ENCODE measurements around the gene TGM4.
A peak's percentile ranks its signal among the peaks of the same experiment; 100 is the strongest.
"Not testable (repeated sequence)": the region's sequence is repeated elsewhere in the genome, so short reads cannot be mapped to it uniquely, and the experiment has no call there.

The TGM4 gene

GRCh38 chr3:44918087-44918486 is 43.7 kb downstream of the TGM4 start:
- DNase-seq: no peak

DNA sequence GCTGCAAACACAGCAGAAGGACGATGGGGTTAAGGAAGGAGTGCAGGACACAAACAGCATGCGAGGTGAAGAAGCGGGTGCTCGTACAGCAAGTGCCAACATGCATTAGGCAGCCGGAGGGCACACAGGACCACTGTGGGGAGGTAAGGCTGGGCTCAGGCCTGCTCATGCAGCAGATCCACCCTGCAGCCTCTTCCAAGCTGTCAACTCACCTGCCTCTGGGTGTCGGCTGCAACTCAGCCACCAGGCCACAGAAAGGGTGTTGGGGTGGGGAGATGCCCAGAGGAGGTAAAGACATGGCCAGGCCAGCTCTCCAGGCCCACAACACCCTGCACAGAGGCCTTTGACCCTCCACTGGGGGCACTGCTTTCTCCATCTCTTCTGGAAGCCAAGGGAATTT is 44.2 kb downstream of the TGM4 start:
- no peak for DNase-seq

GRCh38 chr3:44920081-44920480 is 45.7 kb downstream of the TGM4 start:
- no peak for DNase-seq

GRCh38 chr3:44923632-44924456 is 49.4 kb downstream of the TGM4 start:
- DNase-seq: peak; percentile 16

DNA sequence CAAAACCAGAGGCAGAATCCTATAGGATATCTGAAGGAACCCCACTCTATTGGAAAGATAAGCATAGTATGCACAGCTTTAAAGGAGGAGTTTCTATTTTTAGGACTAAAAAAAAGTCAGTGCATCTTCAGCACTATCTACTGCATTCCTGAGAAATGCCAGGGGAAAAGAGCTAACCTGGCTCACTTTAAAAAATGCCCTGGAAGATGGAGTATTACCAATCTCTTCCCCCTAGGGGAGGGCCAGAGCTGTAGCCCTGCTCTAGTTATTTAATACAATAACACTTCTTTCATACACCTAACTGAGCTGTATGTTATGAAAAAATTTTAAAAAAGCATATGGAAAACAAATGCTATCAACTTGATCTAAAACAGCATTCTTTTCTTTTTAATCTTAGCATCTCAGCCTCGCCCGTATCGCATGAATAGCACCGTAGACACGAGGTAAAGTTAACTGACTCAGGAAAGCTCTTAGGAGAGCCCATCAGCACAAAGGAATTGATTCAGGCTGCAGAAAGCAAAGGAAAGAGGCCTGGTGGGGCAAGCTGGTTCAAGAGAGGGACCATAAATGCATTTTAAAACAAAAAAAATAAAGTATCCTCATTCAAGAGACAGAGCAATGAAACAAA is 50.2 kb downstream of the TGM4 start:
- no peak for DNase-seq

GRCh38 chr3:44926172-44926571 is 51.8 kb downstream of the TGM4 start:
- DNase-seq: no peak

- DNase-seq: no peak
Observed at GRCh38 chr3:44926921-44927320, 52.5 kb downstream of the TGM4 start.

DNA sequence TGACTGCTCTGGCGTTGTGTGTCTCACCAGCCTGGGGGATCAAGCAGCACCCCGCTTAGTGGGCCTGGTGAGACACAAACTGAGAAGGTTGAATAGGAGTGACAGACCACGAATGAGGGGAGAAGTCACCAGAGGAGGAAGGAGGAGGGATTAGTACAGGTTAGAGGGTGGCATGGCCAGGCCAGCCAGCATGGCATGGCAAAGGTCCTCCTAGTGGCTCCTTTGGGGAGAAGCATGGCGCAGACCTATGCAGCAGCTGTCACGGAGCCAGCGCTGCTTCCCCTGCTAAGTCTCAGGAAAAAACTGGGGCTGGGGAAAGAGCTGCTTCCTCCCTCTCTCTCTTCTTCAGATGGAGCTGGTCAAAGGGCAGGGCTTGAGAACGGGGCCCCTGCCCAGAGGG is 53.0 kb downstream of the TGM4 start:
- DNase-seq: no peak

GRCh38 chr3:44929782-44930181 is 55.4 kb downstream of the TGM4 start:
- DNase-seq: no peak

DNA sequence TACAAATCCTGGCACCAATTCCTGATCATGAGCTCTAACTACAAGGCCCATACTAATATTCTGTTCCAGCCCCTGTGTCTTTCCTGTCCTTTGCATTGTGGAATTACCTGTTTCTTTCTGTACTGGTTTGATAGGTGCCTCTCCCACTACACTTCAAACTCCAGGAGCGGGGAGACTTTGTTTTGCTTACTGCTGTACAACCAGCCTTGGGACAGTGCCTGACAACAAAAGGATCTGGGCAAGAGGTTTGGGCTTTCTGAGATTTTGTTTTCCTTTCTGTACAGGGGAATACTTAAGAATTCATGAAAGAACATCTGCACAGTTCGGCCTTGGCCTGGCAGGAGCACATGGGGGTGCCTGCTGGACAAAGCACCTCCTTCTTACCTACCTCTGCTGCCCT is 56.5 kb downstream of the TGM4 start:
- no peak for DNase-seq

- no peak for DNase-seq
Observed at GRCh38 chr3:44931791-44932190, 57.4 kb downstream of the TGM4 start.

DNA sequence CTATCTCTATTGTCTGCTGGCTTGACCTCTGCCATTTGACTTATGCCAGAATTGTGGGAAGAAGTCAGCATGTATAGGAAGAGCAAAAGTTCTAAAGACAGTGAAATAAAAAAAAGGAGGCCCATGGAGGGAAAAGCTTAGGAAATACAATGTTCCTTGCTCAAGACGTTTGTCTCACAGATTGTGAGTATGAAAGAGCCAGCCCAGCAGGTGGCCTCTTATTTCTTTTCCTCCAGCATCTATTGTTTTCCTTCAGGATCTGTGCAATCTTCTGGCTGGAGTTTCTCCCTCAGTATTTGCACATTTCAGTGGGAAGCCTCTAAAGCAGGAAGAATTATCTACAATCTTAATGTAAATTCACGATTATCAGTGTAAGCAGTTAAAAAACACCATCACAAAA is 57.9 kb downstream of the TGM4 start:
- DNase-seq: no peak

GRCh38 chr3:44932986-44933944 is 58.9 kb downstream of the TGM4 start:
- no peak for DNase-seq

DNA sequence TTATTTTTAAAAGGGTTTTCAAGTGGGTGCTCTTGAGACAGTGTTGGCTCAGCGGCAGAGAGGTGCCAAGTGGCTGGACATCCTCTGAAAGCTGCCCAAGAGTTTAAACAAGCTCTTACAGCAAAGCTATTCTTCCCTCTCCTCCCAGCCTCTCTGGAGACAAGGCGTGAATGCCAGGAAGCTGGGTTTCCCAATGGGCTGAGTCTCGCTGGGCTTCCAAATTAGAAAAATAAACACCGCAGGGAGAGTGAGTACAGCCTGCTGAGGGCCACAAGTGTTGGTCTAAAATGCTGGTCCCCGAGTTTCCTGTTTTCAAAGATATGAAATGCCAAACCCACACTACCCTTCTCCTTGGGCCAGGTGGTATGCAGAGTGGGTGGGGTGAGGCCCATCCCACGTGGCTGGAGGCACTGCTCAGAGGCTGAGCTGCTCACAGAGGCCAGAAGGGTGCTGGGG is 65.2 kb downstream of the TGM4 start:
- no peak for DNase-seq

DNA sequence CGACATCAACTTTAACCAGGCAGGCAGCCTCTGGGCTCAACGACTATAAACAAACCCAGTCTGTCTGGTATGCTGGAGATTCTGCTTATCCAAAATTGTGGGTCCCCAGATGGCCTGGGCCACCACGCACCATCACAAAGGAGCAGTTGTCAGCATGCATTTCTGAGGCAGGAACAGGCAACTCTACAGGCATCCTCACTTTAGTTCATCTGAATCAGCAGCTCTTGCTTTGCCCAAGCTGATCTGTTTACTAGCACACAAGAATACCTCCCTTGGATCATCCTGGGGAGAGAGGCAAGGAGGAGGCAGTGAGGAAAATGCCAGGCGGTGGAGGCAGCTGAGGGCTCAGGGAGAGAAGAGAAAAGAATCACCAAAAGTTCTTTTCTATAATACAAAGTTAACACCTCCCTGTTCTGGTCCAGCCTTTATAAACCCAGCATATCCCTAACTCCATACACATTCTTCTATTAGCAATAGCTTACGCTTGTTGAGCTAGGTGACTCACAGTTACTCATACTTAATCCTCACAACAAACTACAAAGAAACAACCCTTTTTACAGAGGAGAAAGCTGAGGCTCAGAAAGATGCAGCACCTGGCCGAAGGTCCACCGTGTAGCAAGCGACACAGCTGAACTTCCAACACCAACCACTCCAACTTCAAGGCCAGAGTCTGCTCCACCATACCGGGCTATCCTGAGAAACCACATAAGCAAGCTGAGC is 68.0 kb downstream of the TGM4 start:
- DNase-seq: no peak

- DNase-seq: no peak
Observed at GRCh38 chr3:44948239-44948638, 73.8 kb downstream of the TGM4 start.

GRCh38 chr3:44949770-44950169 is 75.4 kb downstream of the TGM4 start:
- DNase-seq: not testable (repeated sequence)

DNA sequence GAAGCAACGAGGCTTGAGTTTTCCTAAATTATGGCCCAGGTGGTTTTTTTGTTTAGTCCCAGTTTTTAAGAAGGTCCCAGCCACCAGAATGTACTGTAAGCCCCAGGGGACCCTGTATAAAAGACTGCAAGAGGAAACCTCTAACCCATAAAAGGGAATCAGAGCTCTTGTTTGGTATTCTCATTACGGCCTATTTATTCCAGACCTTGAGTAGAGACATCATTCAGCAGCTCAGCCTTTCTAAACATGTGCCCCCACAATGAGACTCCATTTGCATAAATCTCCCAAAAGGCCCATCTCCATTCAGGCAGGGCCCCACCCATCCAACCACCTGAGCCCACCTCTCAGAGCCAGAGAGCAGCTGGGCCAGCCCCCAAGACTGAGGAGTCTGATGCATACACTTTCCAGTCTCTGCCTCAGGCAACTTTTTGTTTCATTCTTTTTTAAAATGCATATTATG is 75.9 kb downstream of the TGM4 start:
- no peak for DNase-seq

GRCh38 chr3:44952689-44953088 is 78.3 kb downstream of the TGM4 start:
- no peak for DNase-seq

- peak; percentile 95 for DNase-seq
Observed at GRCh38 chr3:44954304-44954703, 79.9 kb downstream of the TGM4 start.

GRCh38 chr3:44954962-44955361 is 80.6 kb downstream of the TGM4 start:
- no peak for DNase-seq

GRCh38 chr3:44955917-44956316 is 81.5 kb downstream of the TGM4 start:
- DNase-seq: peak; percentile 65

- DNase-seq: no peak
Observed at GRCh38 chr3:44957986-44958385, 83.6 kb downstream of the TGM4 start.
